Calu3 (cell line): Measurements from ENCODE around the gene RAPGEF1. TPM values are rescaled to one million over a fixed set of nuclear protein-coding genes. Genes with fewer than 3 reads are reported as not detected.
A peak's percentile ranks its signal among the peaks of the same experiment; 100 is the strongest.

Experiments
- BruUV-seq: library from RNA; stranded (reverse); fragments of 400-500 nt; replicated peaks from 2 replicates; lab custom pipeline; 2021; lab: Mats Ljungman, UMichigan
- CTCF ChIA-PET: fragments of 300-600 bp; sonication (Branson Sonifier 250); formaldehyde crosslinking; loops from one replicate; lab custom pipeline; 2022; ENCODE audit warnings: antibody characterized with exemption; lab: Charles Lee
- DNase-seq: peaks from one replicate; pipeline ENCODE4 v3.0.0; 2022
- H3K27ac Mint-ChIP-seq: one replicate; pipeline ENCODE4 v1.8.0; 2022; ENCODE audit warnings: mixed read lengths; ENCODE audit not compliant: unreplicated experiment
- H3K27me3 Mint-ChIP-seq: one replicate; pipeline ENCODE4 v1.8.0; 2022; ENCODE audit warnings: mixed read lengths; ENCODE audit not compliant: unreplicated experiment
- H3K36me3 Mint-ChIP-seq: one replicate; pipeline ENCODE4 v1.8.0; 2022; ENCODE audit warnings: mild to moderate bottlenecking, moderate library complexity, mixed read lengths; ENCODE audit not compliant: insufficient read depth, unreplicated experiment
- H3K4me1 Mint-ChIP-seq: one replicate; pipeline ENCODE4 v1.8.0; 2022; ENCODE audit warnings: mild to moderate bottlenecking, low read depth, mixed read lengths; ENCODE audit not compliant: unreplicated experiment
- H3K4me3 Mint-ChIP-seq: one replicate; pipeline ENCODE4 v1.8.0; 2022; ENCODE audit warnings: mild to moderate bottlenecking, low read depth, moderate library complexity, mixed read lengths; ENCODE audit not compliant: unreplicated experiment
- H3K9me3 Mint-ChIP-seq: one replicate; pipeline ENCODE4 v1.8.0; 2022; ENCODE audit warnings: low read depth, mixed read lengths; ENCODE audit not compliant: unreplicated experiment
- intact Hi-C: fragments of 100-400 bp; cut with micrococcal nuclease; formaldehyde crosslinking; loops from one replicate; pipeline ENCODE4 v1.10.0; 2022; ENCODE audit not compliant: unreplicated experiment
- total RNA-seq: library from RNA; stranded (reverse); gene quantifications from 2 replicates; pipeline ENCODE4 v1.2.3, GENCODE V29; 2022
- TF ChIP-seq, protein P1 (sequence below): fragments of 200-600 bp; IDR thresholded peaks from one replicate; pipeline ENCODE4 v1.8.0; 2022; ENCODE audit warnings: antibody characterized with exemption; ENCODE audit not compliant: unreplicated experiment

RAPGEF1 gene
- total RNA-seq, 1 experiment from 2014 or later, result 32.5 TPM

DNA sequence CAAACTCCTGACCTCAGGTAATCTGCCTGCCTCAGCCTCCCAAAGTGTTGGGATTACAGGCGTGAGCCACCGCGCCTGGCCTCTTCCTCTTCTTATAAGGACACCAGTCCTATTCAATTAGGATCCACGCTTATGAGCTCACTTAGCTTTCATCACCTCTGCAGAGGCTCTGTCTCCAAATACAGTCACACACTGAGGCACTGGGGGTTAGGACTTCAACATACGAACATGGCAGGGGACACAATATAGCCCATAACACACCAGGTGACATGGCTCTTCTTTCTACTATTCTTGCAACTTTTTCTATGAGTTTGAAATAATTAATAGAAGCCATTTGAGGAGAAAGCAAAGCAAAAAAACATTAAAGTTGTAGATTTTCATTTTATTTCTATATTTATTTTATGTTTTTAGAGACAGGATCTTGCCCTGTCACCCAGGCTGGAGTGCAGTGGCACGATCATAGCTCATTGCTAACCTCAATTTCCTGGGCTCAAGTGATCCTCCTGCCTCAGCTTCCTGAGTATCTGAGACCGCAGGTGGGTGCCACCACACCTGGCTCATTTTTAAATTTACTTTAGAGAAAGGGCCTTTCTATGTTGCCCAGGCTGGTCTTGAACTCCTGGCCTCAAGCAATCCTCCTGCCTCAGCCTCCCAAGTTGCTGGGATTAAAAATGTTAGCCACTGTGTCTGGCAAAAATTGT lies 200.5 kb downstream of the RAPGEF1 start:
- BruUV-seq, result no TSS peak
- no peak overlapping the region for H3K27ac Mint-ChIP-seq
- no peak for DNase-seq
- TF ChIP-seq, protein P1, sequence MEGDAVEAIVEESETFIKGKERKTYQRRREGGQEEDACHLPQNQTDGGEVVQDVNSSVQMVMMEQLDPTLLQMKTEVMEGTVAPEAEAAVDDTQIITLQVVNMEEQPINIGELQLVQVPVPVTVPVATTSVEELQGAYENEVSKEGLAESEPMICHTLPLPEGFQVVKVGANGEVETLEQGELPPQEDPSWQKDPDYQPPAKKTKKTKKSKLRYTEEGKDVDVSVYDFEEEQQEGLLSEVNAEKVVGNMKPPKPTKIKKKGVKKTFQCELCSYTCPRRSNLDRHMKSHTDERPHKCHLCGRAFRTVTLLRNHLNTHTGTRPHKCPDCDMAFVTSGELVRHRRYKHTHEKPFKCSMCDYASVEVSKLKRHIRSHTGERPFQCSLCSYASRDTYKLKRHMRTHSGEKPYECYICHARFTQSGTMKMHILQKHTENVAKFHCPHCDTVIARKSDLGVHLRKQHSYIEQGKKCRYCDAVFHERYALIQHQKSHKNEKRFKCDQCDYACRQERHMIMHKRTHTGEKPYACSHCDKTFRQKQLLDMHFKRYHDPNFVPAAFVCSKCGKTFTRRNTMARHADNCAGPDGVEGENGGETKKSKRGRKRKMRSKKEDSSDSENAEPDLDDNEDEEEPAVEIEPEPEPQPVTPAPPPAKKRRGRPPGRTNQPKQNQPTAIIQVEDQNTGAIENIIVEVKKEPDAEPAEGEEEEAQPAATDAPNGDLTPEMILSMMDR, result no peak
- CTCF ChIA-PET, result no interaction called here
- intact Hi-C loops, result no loop called here
- no peaks in the 10 kb centered on the region for H3K27me3 Mint-ChIP-seq
- no peaks in the 10 kb centered on the region for H3K4me1 Mint-ChIP-seq
- no peaks in the 10 kb centered on the region for H3K36me3 Mint-ChIP-seq
- H3K4me3 Mint-ChIP-seq, result no peak overlapping the region
- peaks cover 2% of the 10 kb centered on the region for H3K9me3 Mint-ChIP-seq

DNA sequence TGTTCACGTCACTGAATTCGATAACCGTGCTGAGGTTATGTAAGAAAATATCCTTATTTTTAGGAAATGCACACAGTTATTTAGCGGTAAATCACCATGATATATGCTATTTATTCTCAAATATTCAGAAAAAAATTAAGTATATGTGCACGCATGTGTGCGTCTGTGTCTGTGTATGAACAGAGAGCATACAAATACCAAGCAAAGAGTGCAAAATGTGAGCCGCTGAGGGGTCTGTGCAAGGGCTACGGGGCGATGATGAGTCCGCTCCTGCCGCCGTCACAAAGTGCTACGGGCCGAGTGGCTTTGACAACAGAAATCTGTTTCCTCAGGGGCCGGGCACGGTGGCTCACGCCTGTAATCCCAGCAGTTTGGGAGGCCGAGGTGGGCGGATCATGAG lies 201.9 kb downstream of the RAPGEF1 start:
- no peak overlapping the region for H3K4me3 Mint-ChIP-seq

DNA sequence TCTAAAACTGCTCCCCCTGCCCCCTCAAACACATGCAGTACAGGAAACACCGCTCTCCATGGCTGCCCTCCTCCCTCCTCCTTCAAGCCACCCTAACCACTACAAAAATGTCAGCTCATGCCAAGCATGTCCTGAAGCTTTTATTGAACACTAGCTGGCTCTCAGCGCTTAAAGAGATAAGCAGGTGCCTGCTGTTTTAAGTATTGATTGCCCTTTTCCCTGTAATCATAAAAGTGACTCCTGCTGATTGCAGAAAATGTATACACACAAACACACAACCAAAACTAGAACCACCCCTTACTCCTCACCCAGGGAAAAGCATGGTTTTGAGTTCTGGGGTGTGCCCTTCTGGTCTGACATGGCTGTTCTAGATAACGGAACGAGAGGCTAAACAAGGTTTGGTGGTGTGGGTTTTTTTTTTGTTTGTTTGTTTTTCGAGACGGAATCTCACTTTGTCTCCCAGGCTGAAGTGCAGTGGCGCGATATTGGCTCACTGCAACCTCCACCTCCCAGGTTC lies 205.1 kb downstream of the RAPGEF1 start:
- TF ChIP-seq, protein P1, result no peak
- Mint-ChIP-seq H3K36me3 (peaks cover 10% of the 10 kb centered on the region), H3K27me3 (no peaks in the 10 kb centered on the region), H3K27ac (no peak overlapping the region), H3K4me1 (no peaks in the 10 kb centered on the region), H3K4me3 (no peak overlapping the region), H3K9me3 (no peaks in the 10 kb centered on the region)
- CTCF ChIA-PET, result no interaction called here
- no TSS peak for BruUV-seq
- intact Hi-C loops, result no loop called here
- no peak for DNase-seq

More for the DNA sequence above, 201.9 kb downstream of the RAPGEF1 start:
- peaks cover 2% of the 10 kb centered on the region for H3K9me3 Mint-ChIP-seq
- no peak for DNase-seq
- CTCF ChIA-PET, result no interaction called here
- intact Hi-C loops, result no loop called here
- no peaks in the 10 kb centered on the region for H3K4me1 Mint-ChIP-seq
- BruUV-seq, result no TSS peak
- no peaks in the 10 kb centered on the region for H3K27me3 Mint-ChIP-seq
- TF ChIP-seq, protein P1, result no peak
- H3K27ac Mint-ChIP-seq, result no peak overlapping the region
- H3K36me3 Mint-ChIP-seq, result no peaks in the 10 kb centered on the region

DNA sequence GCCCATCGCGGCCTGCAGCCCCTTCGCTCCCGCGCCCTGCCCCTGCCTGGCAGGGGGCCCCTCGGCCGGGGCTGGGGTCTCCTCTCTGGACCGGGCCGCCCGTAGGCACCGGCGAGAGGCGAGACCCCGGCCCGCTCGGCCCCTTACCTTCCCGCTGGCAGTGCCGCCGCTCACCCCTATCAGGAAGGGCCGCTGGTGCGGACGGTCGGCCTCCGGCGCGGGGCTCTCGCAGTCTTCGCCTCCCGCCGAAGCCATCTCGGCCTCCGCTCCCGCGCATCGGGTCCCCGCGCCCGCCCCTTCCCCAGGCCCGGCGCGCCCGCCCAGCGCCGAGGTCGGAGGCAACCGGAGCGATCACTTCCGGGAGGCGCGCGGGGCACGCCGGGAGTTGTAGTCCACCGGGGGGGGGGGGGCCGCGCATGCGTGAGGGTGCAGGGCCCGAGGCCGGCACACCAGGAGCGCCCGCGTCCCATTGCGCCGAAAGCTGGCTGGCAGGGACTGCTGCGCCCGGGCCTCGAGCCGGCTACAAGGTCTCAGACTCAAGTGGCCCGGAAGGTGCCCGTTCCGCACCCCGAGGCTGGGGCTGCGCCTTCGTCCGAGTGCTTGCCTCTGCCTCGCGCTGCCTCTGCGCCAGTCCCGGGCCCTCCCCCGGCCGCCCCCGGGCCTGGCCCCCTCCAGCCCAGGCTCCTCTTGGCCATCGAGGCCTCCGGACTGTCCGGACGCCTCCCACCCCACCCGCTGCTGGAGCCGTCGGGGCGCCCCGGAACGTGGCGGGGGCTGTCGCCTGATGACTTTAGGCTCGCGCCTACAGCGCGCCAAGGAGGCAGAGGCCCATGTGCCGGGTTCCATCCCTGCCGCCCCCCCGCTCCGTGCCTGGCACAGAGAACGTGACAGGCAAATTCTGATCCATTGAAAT lies 208.7 kb downstream of the RAPGEF1 start, which contains the start of gene UCK1:
TSS of gene UCK1 (minus strand) at position 344 of the 913 bp plus-strand sequence. CDS start at position 255, 89 bp downstream.
- CTCF ChIA-PET, result interaction anchor here (0.7 kb wide), 1 partner anchor 197 kb away, joined by 3 read pairs; no protein-coding TSS in a partner anchor
- peak within 1 kb of the TSS; percentile 70 for H3K4me3 Mint-ChIP-seq
- H3K27ac Mint-ChIP-seq, result no peak within 1 kb of the TSS

More for the DNA sequence above, 208.7 kb downstream of the RAPGEF1 start, which contains the start of gene UCK1:
- intact Hi-C loops, result no loop called here
- H3K36me3 Mint-ChIP-seq, result peaks cover 15% of the 10 kb centered on the region
- H3K4me1 Mint-ChIP-seq, result no peaks in the 10 kb centered on the region
- no peaks in the 10 kb centered on the region for H3K27me3 Mint-ChIP-seq
- no peaks in the 10 kb centered on the region for H3K9me3 Mint-ChIP-seq
- BruUV-seq, result no TSS peak
- TF ChIP-seq, protein P1, result no peak
- peak; percentile 67 for DNase-seq
